NOMO-1 treated with DMSO at 0.1 percent for 48 hours (cell line): ENCODE data around the gene RFX3.
A peak's percentile ranks its signal among the peaks of the same experiment; 100 is the strongest.

ENCODE experiments used
- DNase-seq: peaks from one replicate; lab custom pipeline; 2025; ENCODE audit not compliant: unreplicated experiment; lab: John Stamatoyannopoulos, UW

RFX3 gene

GRCh38 chr9:3514786-3515185 lies 11.0 kb downstream of the RFX3 start:
- DNase-seq, result no peak

DNA sequence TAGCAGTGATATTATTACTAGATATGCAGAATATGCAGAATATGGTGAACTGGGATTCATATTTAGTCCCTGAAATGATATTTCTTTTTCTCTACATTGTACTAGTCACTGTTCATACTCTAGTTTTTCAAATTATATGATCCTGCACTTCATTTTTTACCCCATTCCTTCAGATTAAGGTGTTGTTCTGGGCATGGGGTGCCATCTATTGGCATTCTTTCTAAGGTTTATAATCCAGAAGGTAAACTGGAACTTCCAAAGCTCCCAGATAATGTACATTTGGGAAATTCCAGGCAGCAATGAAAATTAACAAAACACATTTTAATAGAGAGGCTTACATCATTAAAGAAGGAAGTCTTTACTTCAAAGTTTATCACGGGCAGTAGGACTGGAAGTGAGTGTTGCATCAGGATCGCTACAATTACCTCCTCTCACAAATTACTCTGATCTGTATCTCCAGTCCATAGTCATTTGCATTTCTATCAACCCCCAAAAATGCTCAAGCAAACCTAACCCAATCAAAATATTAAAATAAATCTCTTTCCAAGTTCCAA lies 12.5 kb downstream of the RFX3 start:
- DNase-seq, result peak; percentile 28

DNA sequence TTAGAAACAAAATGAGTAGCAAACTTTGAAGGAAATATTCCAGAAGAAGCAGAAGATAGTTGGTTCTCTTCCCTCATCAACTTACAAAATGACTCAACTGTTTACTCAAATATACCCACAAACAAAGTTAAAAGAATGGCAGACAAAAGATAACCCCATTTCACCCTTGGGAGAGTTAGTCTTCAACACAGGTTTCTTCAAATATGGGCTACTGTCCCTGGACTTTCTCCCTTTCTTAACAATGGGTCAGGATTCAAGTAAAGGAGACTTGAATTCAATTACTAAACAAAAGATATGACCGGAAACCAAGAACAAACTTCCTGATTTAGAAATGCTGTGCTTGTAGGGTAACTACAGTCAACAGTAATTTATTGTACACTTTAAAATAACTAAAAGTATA lies 14.2 kb downstream of the RFX3 start:
- peak; percentile 34 for DNase-seq

DNA sequence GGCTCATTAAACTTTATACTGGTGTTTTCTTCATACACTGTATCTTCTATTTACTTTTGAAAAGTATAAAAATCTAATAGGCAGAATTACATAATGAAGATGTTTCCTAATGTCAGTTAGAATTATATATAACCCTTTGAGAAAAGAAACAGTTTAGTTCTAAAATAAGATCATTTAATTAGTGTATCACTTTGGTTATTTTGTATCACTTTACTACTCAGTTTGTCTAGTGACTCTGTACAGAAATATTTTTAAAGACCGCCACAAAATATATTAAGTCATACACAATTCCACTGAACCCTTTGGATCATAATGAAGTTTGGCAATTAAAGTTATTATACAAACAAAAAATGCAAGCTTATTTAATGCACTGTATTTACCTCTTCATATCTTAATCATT lies 15.0 kb downstream of the RFX3 start:
- no peak for DNase-seq

DNA sequence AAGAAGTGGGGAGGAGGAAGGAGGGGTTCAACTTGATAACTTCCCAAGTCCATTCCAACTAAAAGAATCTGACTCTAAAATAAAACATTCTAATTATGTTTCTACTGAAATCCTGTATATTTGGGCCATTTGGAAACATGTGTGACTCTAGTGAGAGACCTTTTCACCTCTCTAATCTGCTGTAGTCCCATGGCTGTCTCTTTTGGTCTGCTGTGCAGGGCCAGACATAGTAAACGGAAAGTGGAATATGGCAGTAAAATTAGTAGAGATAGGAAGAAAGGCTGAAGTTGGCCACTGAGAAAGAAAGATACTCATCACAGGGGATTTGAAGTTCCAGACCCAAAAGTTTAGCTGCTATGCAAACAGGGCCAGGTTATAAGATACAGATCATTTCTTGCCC lies 15.9 kb downstream of the RFX3 start:
- no peak for DNase-seq

DNA sequence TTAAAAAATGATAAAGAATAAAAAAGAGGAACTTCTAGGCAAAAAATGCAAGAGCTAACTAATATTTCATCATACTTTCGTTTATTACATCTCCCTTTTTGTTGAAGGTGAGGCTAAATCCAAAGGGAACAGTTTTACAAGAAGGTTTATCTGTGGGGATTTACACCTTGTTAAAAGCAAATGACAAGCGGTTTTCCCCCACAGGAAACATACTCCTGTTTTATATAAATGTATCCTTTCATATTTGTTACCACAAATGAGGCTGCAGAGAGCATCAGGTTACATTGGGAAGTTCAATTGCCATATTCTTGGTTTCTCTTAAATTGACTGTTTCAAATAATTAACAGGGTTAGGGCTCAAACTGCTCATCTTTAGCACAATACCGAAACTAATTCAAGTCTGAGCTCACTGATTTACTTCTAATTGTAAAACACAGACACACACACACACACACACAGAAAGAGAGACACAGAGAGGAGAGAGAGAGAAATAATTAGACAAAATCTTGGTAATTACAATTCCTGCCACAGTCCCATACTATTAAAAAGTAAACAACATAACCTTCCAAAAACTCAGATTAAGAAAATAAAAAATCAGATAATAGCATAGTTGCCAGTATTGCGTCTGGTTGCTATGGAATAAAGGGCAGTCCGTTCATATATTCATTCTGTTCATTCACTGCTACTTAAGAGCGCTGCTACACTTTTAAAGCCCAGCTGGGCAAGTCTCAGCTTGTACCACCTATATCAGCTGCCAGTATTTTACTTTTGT lies 17.1 kb downstream of the RFX3 start:
- peak; percentile 62 for DNase-seq

- no peak for DNase-seq
These were observed 17.7 kb downstream of the RFX3 start for GRCh38 chr9:3508078-3508431.

- DNase-seq, result peak; percentile 68
These were observed 18.3 kb downstream of the RFX3 start for GRCh38 chr9:3507395-3508077.

GRCh38 chr9:3506164-3506563 lies 19.6 kb downstream of the RFX3 start:
- no peak for DNase-seq

GRCh38 chr9:3502560-3503398 lies 23.0 kb downstream of the RFX3 start:
- DNase-seq, result no peak

DNA sequence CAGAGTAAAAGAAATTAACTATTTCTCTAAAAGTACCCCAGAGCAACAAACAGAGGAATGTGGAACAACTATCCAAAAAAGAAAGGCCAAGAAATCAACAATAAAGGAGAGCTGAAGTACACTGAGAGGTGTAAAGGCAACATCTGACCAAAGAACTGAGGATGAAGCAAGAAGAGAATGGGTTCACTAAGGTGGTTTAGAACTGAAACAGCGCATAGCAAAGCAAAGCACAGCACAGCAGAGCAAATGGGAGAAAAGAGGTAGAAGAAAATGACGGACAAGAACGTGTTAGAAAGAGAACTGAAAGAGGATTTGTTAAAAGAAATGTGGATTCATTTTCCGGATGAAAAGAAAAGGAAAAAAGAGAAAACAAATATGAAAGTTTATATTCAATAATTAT lies 25.8 kb downstream of the RFX3 start:
- no peak for DNase-seq

DNA sequence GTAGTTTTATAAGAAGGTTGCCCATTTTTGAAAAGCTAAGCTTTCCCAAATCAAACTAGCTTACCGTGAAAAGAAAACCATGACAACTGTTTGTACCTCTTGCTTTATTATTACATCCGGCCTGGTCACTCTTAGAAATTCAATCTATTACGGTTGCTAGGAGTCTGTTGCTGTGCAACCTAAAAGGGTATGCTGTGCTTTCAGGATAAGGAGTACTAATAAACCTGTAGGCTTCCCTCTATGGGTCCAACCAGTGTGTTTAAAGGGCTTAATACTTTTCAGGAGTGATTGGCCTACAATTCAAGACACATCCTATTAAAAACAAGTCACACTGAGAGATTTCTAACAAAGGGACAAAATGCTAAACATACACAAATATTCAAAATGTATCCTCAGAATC lies 27.1 kb downstream of the RFX3 start:
- DNase-seq, result no peak

- DNase-seq, result no peak
These were observed 27.9 kb downstream of the RFX3 start for GRCh38 chr9:3497857-3498256.

DNA sequence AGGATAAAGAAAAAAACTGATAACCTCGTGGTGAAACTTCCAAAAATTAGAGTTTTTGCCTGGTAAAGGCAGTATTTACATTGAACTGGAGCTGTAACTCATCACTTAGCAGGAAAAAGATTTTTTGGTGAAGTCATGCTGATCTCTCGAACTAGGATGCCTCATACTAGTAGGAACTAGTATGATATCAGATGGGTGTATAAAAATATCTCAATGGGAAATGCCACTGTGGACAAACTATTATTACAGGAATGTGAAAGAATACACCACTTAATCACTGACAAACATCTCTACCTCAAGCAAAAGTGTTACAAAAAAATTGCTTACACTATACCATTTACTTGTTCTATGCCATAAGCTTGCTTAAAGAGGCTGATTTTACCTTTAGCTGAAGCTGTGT lies 28.4 kb downstream of the RFX3 start:
- DNase-seq, result no peak

DNA sequence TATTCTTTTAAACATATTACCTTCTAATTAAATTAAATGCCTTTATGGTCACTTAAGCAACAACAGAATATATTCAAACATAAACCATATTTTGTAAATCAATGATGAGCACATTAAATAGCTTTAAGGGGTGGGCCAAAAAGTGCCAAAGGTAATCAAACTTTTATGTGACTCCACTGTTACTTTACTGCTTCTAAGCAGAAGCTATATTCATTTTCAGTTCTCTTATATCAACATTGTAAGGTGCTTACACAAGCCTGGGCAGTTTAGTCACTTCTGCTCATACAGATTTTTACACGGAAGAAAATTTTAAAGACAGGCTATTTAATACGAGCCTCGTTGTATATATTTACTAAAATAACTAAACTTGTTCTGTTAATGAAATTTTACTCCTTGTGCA lies 29.9 kb downstream of the RFX3 start:
- no peak for DNase-seq

- no peak for DNase-seq
These were observed 33.6 kb downstream of the RFX3 start for GRCh38 chr9:3492214-3492613.

- DNase-seq, result no peak
These were observed 34.4 kb downstream of the RFX3 start for GRCh38 chr9:3491450-3491849.

DNA sequence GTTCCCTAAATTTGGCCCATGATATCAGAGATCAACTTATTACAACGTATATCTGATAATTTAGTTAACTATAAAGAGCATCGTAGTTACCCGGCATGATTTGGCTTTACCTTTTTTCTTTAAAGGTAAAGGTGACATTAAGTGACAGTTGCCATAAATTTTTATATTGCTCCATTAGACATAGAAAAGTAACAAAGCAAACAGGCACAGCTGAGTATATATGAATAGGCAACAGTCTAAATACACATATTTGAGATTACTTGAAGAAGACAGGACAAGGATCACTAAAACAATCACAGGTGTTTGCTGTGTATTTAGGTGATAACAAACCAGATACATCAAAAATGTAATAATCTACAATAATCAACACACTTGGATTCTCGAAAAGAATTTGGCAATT lies 34.8 kb downstream of the RFX3 start:
- DNase-seq, result no peak

DNA sequence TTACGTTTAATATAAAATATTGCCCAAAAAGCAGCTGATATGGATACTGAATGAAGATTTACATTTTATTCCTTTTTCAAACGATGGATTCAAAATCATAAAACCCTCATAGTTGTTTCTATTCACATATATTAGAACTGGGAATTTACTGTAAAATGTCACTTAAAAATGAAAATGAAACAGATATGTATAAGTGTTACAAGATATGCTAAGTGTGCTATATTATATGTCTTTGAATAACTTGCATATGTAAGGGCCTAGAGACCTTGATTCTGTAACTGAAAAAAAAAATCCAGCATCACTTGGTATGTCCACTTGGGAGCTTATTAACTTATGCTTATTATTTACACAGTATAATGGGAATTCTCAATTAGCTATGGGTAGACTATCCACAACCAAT lies 43.2 kb downstream of the RFX3 start:
- DNase-seq, result no peak

DNA sequence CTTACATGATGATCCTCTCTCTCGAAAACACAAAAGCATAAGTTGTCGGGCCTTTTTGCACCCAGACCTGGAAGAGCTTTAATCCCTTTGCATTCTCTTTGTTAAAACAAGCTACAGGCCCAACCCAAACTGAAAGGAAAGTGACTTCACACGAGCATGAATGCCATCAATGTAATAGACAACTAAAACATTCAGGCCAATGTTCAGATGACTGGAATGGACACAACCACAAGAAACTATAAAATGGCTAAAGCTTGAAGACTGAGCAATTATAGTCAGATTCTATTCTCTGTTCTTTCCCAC lies 45.5 kb downstream of the RFX3 start:
- DNase-seq, result no peak

GRCh38 chr9:3479514-3480352 lies 46.1 kb downstream of the RFX3 start:
- no peak for DNase-seq
